Measurements from ENCODE around the gene ATP8A2.
"Not testable (repeated sequence)": the region's sequence is repeated elsewhere in the genome, so short reads cannot be mapped to it uniquely, and the experiment has no call there.

The ATP8A2 gene

DNA sequence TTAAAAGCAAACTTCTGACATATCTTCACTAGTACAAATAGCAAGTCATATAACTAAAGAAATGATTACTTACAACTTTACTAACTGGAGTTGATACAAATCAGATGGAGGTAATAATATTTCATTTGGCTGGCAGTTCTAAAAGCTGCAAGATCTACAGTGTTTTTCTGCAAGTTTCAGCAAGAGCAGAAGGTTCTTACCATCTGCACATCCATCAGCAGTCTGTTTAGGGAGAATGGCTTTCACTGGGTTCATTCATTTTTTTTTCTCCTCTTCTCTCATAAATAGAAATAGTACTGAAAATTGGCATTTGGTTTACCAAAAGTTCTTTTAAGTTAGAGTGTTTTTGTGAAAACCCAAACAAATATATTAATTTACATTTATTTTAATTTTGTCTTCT, 683.1 kb downstream of the ATP8A2 start:
- no peak for DNase-seq

DNA sequence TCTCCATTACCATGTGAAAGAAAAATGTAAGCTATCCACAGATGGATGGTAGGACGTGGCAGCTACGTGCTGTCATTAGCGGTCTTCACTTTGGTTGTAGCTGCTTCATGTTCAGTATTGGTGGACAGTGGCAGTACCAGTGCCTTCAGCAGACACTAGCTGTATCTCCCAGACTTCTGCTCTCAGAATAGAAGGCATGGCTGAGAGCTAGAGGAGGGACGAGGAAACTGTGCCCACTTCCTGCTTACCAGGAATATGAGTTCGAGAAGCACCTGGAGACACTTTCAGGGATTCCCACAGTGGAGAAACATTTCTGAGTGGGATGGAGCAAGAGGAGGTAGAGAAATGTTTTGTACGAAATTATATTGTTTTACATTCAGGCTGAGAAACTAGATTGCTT, 686.9 kb downstream of the ATP8A2 start:
- no peak for DNase-seq

DNA sequence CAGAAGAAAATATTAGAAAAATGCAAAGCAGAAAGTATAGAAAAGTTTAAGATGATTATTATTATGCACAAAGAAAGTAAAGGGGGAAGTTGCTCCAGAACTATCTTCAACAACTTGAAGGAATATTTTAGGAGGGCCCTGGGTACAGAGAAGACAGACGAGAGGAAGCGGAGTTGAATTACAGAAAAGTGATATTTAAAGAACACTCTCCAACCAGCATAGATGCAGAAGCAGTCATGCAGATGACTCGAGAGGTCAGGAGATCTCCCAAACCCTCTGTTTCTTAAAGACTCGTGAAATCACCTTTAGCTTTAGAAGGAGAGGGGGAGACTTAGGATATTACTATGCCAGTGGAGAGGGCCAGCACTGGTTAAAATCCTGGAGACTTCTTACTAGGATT, 688.6 kb downstream of the ATP8A2 start:
- DNase-seq: no peak

DNA sequence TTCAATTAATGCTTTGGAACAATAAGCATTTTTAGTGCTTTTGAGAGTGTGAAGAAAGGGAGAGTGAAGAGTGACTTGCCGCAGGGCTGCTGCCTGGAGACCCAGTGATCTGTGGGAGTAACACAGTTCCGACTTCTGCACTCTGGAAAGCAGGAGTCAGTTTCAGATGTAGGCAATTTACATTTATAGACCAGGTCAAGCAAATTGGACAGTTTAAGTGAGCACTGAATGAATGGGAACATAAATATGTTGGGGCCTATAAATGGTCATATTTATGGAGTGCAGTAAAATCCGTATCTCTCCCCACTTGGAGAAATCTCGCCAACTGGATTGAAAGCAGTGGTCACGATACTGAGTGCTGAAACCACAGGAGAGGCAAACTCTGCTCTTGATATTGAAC, 689.5 kb downstream of the ATP8A2 start:
- DNase-seq: no peak

DNA sequence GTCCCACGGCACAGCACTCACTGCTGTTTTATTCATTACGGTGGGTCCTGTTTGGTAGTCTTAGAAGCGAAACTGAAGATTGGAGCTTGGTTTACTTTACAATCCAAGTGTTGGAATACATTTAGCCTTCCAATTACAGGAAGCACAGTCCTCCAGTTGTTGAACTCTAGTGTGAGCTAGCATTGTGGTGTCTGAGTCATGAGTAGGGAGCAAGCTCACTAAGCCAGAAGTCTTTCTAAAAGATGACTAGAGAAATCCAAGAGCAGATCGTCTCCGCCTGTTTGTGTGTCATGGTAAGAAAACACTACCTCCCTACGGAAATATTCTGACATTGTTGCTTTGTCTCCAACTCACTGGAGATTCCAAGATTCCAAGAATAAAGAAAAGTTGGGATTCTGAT, 690.2 kb downstream of the ATP8A2 start:
- no peak for DNase-seq

DNA sequence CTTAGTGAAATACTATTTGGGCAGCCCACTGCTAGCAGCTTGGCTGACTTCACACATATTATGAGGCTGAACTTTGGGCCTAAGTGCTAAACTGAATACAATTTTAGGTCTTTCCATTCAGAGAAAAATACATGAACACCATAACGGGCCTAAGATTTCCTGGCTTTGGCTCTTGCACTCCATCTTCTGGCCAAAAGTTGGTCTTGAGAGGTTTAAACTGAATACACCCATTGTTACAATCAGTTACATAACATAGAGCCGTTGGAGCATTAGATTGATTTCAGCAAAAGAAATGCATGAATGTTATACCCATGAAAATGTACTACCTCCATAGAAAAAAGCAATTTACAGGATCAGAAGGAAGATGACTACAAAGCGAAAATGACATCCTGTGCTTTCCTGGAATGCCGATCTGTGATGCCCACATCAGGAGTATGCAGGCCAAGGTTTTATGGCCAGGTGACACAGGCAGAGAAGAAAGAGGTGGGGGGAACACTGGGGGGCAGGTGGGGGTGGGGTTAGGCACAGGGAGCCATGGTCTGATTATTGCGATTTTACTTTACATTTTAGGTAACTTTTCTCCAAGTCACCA, 691.2 kb downstream of the ATP8A2 start:
- DNase-seq: peak; percentile 28 to 55

DNA sequence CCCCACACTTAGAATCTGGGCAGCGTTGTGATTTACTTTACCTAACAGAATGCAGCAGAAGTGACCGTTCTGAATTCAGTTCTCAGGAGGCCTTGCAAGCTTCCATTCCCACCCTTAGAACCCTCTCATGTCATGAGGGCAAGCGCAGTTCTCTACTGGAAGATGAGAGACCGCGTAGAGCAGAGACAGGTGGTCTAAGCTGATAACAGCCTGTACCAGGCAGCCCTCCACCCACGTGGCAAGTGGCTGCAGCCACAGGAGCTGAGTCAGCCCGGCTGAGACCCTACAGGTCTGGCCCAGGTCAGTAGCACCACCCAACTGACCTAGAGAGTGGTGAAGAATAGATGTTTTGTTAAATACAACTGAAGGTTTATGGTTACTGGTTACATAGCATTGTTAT, 694.7 kb downstream of the ATP8A2 start:
- not testable (repeated sequence) for DNase-seq

DNA sequence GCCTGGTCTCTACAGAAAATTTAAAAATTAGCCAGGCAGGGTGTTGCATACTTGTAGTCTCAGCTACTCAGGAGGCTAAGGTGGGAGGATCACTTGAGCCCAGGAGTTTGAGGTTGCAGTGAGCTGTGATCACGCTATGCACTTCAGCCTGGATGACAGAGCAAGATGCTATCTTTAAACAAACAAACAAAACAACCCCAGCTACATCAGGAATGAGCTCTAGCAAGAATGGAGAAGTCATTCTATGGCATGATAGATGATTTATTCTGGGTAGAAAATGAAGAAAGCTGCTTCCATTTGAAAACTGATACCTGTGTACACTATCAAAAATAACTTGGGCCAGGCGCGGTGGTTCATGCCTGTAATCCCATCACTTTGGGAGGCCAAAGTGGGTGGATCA, 695.8 kb downstream of the ATP8A2 start:
- DNase-seq: no peak

DNA sequence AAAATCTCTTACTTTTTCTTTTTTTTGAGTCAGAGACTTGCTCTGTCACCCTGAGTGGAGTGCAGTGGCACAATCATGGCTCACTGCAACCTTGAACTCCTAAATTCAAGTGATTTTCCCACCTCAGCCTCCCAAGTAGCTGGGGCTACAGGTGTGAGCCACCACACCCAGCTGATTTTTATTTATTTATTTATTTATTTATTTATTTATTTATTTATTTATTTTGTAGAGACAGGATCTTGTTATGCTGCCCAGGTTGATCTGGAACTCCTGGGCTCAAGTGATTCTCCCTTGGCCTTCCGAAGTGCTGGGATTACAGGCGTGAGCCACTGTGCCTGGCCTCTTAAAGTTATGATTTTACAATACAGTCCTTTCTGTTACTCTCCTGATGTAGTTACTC, 696.6 kb downstream of the ATP8A2 start:
- DNase-seq: not testable (repeated sequence)

DNA sequence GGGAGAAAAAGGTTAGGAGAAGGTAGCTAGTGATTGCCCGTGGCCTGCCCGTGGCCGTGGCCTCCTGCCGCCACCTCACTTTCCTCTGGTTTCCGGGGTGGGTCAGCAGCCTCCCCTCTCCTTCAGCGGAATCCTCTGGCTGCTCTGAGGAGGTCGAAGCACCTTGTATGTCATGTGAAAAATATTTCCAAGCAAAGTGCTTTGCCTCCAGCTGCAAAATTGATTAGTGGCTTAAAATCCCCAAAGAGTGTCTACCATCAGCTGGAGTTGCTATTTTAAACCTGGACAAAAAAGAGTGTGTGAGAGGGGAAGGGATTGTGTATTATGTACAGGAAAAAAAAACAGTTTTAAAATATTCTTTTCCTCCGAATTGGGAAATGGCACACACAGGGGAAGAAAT, 697.9 kb downstream of the ATP8A2 start:
- not testable (repeated sequence) for DNase-seq

DNA sequence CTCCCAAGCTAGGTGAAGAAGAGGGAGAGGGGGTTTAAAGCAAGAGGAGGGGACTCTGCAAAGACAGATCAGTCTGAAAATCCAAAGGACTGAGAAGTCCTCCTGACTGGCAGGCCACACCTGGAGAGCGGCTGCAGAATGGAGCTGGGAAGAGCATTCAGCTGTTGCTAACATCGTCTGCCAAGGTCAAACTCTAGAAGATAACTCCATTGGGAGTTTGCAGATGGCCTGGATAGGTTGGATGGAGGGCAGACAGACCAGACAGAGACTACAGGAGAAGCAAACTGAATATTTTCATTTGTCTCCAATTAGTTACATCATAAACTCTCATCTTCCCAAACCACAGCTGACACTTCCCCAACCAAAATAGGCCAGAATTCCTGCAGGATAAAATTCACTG, 699.9 kb downstream of the ATP8A2 start:
- DNase-seq: no peak

DNA sequence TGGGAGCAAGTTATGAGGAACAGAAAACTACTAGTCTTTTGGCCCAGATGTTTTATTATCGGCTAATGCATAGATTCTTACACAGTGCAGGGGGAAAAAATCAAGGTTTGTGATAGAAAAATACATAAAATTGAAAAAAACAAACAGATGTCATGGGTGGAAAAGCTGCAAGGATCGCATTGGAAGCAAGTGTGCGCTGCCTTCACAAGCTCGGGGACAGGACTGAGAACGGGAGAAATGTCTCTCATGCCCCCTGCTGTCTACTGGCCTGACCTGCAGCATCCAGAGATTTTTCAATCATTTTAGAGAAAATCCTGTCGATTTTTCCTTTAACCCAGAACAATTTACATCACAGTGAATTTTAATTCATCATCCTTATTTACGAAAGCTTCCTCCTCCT, 700.6 kb downstream of the ATP8A2 start:
- not testable (repeated sequence) for DNase-seq

DNA sequence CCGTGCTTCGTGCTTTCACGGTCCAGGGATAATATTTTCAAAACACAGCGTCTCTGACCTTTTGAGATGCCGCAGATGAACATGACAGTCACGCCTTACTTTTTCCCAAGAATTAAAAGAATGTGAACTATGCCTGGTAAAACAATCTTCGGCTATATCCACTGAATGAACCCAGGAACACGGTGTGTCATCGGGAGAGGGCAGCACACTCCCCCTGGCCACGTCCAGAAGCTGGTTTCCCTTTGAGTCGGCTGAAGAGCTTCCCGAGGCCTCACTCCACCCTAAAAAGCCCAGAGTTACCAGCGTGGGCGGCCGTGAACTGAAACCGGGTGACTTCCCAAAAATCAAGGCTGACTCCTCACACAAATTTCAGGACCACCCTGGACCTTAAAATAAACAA, 702.9 kb downstream of the ATP8A2 start:
- DNase-seq: peak in 1 of 2 donors; percentile 17
